Ishikawa (cell line): ENCODE data around the gene C19orf73.
"Not testable (repeated sequence)": the region's sequence is repeated elsewhere in the genome, so short reads cannot be mapped to it uniquely, and the experiment has no call there.

Source experiments
- EP300 ChIP-seq: IDR thresholded peaks from 2 replicates; pipeline ENCODE4 v1.6.1; 2012; ENCODE audit warnings: borderline replicate concordance
- MAX ChIP-seq: IDR thresholded peaks from 2 replicates; pipeline ENCODE4 v1.6.1; 2012
- YY1 ChIP-seq: IDR thresholded peaks from 2 replicates; pipeline ENCODE4 v1.6.1; 2012; ENCODE audit warnings: low read depth

GRCh38 chr19:49146408-49146770, 27.4 kb upstream of the C19orf73 start:
- not testable (repeated sequence) for TF ChIP-seq MAX, YY1, EP300
